GM13976 (cell line): ENCODE data around the gene IFNLR1.

ENCODE experiments used
- DNase-seq: peaks from one replicate; pipeline ENCODE4 v3.0.0; 2012; ENCODE audit warnings: low spot score
- in situ Hi-C: fragments of 300-500 bp; cut with MboI; formaldehyde crosslinking; loops from one replicate; pipeline ENCODE4 v1.12.0; 2022; ENCODE audit warnings: low sequenced_read_pairs, mixed read lengths, inconsistent platforms; ENCODE audit not compliant: unreplicated experiment
- TF ChIP-seq, protein P1 (sequence below): IDR thresholded peaks from 2 replicates; pipeline ENCODE4 v1.5.1; 2012; ENCODE audit warnings: borderline replicate concordance, mild to moderate bottlenecking; ENCODE audit not compliant: insufficient read depth; ENCODE audit errors: extremely low read depth, missing control alignments, control extremely low read depth

The IFNLR1 gene

DNA sequence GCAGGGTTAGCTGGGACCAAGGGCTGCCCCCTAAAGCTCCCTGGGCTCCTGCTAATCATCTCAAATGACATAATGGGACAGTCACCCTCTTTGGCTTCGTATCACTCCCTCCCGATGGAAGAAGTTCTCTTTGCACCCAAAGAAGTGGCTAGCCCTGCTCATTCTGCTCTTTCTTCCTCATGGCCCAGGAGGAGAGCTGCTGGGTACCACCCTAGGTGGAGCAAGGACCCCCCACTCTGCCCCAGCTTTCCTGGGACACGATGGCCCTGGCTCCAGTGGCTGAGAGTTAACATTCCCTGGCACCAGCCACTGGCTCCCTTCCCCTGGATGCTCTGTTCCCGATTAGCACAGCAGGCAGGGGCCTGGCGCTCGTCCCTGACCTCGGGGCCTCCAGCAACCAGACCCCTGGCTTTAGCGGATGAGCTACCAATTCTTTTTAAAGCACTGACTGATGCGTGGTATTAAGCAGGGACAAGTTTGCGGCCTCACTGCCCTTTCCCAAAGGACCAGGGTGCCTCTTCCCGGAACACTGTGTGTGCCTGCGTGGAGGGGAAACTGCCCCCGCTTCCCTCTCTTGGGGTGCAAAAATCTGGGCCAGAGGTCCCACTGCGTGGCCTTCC, 76.3 kb downstream of the IFNLR1 start:
- in situ Hi-C loops, result no loop called here
- no peak for DNase-seq
- TF ChIP-seq, protein P1, sequence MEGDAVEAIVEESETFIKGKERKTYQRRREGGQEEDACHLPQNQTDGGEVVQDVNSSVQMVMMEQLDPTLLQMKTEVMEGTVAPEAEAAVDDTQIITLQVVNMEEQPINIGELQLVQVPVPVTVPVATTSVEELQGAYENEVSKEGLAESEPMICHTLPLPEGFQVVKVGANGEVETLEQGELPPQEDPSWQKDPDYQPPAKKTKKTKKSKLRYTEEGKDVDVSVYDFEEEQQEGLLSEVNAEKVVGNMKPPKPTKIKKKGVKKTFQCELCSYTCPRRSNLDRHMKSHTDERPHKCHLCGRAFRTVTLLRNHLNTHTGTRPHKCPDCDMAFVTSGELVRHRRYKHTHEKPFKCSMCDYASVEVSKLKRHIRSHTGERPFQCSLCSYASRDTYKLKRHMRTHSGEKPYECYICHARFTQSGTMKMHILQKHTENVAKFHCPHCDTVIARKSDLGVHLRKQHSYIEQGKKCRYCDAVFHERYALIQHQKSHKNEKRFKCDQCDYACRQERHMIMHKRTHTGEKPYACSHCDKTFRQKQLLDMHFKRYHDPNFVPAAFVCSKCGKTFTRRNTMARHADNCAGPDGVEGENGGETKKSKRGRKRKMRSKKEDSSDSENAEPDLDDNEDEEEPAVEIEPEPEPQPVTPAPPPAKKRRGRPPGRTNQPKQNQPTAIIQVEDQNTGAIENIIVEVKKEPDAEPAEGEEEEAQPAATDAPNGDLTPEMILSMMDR, result no peak

DNA sequence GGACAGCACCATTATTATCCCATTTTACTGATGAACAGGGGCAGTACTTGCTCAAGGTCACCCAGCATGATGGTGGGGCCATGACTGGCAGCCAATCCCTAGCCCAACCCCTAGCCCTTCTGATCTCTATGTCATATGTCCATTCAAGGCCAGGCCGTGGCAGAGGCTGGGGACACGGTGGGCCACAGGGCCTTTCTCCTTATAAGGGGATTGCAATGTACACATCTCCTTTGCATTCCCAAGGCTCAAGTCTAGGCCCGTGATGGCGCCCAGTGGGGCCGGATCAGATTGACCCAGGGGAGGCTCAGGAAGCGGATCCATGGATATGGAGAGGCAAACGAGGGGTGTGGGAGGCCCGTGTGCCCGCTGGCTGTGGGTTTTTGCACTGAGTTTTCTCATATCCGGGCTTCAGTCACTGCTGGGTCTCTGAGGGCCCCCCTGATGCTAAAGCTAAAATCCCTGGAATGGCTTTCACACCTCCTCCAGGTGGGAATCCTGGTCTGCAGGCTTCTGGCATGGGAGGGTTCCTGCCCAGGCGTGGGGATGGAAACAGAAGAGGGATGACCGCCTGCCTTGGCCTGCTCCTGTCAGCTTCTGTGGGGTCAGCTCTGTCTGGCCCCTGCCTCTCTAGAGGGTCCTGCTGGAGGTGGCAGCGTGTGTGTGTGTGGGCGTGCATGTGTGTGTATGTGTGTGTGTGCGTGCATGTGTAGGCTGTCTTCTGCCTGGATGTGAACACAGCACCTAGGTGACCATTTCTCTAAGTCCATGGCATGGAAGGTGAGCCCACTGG, 77.2 kb downstream of the IFNLR1 start:
- in situ Hi-C loops, result no loop called here
- TF ChIP-seq, protein P1, result no peak
- DNase-seq, result no peak

DNA sequence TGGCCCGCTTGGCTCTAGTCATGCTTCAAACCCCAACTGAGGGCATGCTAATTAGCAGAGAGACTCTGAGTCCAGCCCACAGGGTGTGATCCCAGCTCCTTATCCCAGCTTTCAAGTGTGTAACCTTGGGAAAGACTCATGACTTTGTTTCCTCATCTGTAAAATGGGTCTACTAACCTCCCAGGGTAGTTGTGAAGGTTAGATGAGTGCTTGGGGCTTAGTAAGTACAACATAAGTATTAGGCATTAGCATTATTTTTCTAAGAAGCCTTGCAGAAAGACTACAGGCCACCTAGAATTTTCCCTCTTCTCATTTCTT, 78.0 kb downstream of the IFNLR1 start:
- TF ChIP-seq, protein P1, result no peak
- no peak for DNase-seq
- in situ Hi-C loops, result no loop called here

DNA sequence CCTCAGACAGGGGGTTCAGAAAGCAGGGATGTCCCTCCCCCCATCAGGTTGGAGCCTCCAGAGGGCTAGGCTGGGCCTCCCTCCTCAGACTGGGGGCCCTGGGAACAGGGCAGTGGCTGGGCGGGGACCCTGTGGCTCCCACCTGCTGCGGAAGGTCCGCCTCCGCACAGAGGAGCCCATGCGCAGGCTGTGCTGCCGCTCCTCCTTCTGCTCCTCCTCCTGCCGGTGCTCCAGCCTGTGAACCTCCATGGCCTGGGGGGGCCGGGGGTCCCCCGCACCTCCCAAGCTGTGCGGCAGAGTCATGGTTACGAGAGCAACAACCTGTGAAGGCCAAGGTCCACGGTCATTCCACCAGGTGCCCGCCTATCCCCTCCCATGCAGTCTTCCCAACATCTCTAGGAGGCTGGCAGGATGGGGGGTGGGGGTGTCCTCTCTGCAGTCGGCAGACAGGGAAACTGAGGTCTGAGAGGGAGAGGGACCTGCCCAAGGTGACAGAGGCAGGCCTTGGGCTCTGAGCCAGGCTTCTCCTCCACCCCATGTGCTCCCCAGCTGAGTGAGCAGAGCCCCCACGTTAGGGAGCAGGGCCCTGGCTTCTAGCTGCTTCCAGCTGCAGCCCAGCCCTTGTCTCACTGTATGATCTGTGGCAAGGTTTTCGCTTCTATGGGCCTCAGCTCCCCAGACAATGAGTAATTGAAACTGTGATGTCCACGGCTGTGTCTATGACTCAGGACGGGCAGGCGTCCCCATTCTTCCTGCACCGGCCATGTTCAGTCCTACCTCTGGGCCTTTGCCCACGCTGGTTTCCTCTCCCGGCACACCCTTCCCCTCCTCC, 78.5 kb downstream of the IFNLR1 start:
- no peak for DNase-seq
- in situ Hi-C loops, result no loop called here
- TF ChIP-seq, protein P1, result no peak

DNA sequence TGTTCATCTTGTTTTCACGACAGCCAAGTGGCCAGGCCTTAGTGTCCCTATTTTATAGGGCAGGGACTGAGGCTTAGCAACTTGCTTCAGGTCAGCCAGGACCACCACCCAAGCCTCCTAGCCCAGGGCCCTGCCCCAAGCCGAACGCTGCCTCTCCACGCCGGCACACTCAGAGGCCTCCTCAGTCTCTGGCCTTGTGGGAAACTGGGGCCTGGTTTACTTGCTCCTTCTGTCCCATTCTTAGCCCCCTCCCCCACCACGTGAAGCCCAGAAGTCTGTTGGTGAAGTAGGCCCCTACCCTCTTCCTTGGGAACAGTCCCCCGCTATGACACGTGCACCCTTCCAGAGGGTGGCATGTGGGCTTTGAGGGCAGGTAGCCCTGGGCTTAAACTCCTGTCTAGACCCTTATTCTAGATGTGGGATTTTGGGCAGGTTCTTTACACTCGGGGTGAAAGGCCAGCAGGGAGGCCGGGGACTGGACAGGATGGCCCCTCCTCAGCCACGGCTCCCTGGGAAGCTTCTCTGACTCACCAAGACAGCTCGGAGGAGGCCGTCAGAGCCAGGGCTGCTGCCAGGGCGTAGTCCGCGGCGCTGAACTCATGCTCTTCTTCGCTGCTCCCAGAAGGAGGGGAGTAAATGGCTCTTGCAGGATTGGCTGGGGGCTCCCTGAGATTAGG, 79.5 kb downstream of the IFNLR1 start:
- DNase-seq, result no peak
- TF ChIP-seq, protein P1, result no peak
- in situ Hi-C loops, result no loop called here

DNA sequence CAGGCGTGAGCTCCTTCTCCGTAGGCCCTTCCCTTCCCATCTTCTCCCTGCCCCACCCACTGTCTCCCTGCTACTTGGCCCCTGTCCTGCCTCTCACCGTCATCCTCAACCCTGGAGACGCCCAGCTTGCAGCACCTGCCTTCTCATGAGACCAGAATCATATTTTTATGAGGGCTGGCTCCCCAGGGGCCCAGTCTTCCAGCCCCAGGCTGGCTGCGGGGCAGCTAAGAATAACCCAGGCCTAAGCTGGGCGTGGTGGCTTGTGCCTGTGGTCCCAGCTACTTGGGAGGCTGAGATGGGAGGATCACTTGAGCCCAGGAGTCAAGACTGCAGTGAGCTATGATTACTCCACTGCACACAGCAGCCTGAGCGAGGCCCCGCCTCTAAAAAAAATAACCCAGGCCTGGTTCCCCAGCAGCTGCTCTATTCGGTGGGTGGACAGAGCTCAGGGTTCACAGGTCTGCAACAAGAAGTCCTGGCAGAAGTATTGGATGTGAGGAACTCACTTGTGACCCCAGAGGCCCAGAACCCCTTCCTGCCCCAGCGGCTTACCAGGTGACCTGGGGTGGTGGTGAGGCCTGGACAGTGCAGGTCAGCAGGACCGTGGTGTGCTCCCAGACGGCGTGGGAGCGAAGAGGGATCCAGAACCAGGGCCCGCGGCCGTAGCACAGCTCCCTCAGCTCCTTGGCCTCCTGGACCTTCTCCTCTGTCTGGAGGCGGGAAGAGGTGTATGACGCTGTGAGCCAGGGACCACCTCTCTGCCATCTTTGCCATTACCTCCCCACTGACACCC, 81.5 kb downstream of the IFNLR1 start:
- TF ChIP-seq, protein P1, result no peak
- in situ Hi-C loops, result no loop called here

More for the DNA sequence above, 81.5 kb downstream of the IFNLR1 start:
- no peak for DNase-seq
